HT-29 (cell line): ENCODE results near the gene TBC1D22A. TPM values are rescaled to one million over a fixed set of nuclear protein-coding genes. Genes with fewer than 3 reads are reported as not detected.
A peak's percentile ranks its signal among the peaks of the same experiment; 100 is the strongest.

Experiments
- DNase-seq: peaks from one replicate; pipeline ENCODE4 v3.0.0-alpha.2; 2015; ENCODE audit warnings: low spot score
- total RNA-seq: library from RNA; depleted of rRNA; stranded (reverse); fragments of >200 nt; shearing (Covaris generic); gene quantifications from 2 replicates; pipeline ENCODE4 v1.2.3, GENCODE V29; 2014

Gene TBC1D22A
- total RNA-seq, 1 experiment from 2014 or later: 23.9 TPM

GRCh38 chr22:47188261-47189055 is 426.0 kb downstream of the TBC1D22A start:
- no peak for DNase-seq

- DNase-seq: no peak
These were observed 426.8 kb downstream of the TBC1D22A start for GRCh38 chr22:47189056-47189916.

GRCh38 chr22:47190276-47190956 is 428.0 kb downstream of the TBC1D22A start:
- DNase-seq: no peak

- DNase-seq: no peak
These were observed 428.7 kb downstream of the TBC1D22A start for GRCh38 chr22:47190957-47191670.

GRCh38 chr22:47191671-47192650 is 429.5 kb downstream of the TBC1D22A start:
- no peak for DNase-seq

- DNase-seq: peak; percentile 46
These were observed 430.4 kb downstream of the TBC1D22A start for GRCh38 chr22:47192651-47193437.

- DNase-seq: no peak
These were observed 431.3 kb downstream of the TBC1D22A start for GRCh38 chr22:47193606-47194329.

GRCh38 chr22:47194476-47195155 is 432.2 kb downstream of the TBC1D22A start:
- DNase-seq: no peak

- DNase-seq: no peak
These were observed 432.7 kb downstream of the TBC1D22A start for GRCh38 chr22:47195156-47195483.

- no peak for DNase-seq
These were observed 433.2 kb downstream of the TBC1D22A start for GRCh38 chr22:47195484-47196165.

- no peak for DNase-seq
These were observed 433.9 kb downstream of the TBC1D22A start for GRCh38 chr22:47196166-47196849.

- no peak for DNase-seq
These were observed 434.7 kb downstream of the TBC1D22A start for GRCh38 chr22:47196881-47197772.

GRCh38 chr22:47197773-47198500 is 435.5 kb downstream of the TBC1D22A start:
- DNase-seq: no peak

GRCh38 chr22:47198801-47199251 is 436.4 kb downstream of the TBC1D22A start:
- no peak for DNase-seq
